ENCODE data around the gene YTHDF2.
"Not testable (repeated sequence)": the region's sequence is repeated elsewhere in the genome, so short reads cannot be mapped to it uniquely, and the experiment has no call there.

GRCh38 chr1:28791929-28792328 lies 55.2 kb downstream of the YTHDF2 start:
- not testable (repeated sequence) for TF ChIP-seq EZH2 (IDR thresholded peaks at IDR 0.05; ENCODE audit: borderline replicate concordance, low read length); CTCF (conservative IDR thresholded peaks at IDR 0.05 in 1 of 2, IDR thresholded peaks at IDR 0.05 in 1 of 2; ENCODE audit: extremely low read depth in 1 of 2, insufficient read depth in 1 of 2, low read depth in 1 of 2, low read length in 2 of 2)

Data from mammary epithelial cell (primary cell).